K562 (cell line): Measurements from ENCODE around the gene PRLH. TPM values are rescaled to one million over a fixed set of nuclear protein-coding genes. Genes with fewer than 3 reads are reported as not detected.

Source experiments
- ATAC-seq: fragments of 200-7000 bp; cut with Tn5 transposase; 3 replicates; pipeline ENCODE4 v1.9.1; 2020; ENCODE audit warnings: moderate library complexity
- BruUV-seq: library from RNA; stranded (reverse); fragments of 400-500 nt; replicated peaks from 2 replicates; lab custom pipeline; 2021; lab: Mats Ljungman, UMichigan
- CTCF ChIA-PET: fragments of 300-600 bp; formaldehyde crosslinking; extraction: SDS; loops from one replicate; lab custom pipeline; 2021; ENCODE audit warnings: low intra/inter-chr PET ratio; lab: Yijun Ruan, JAX
- POLR2A ChIA-PET: fragments of 300-600, 350-650 bp; sonication (Branson Sonifier 250); formaldehyde crosslinking; extraction: SDS; loops from one replicate; lab custom pipeline; 2021; ENCODE audit warnings: antibody characterized with exemption, inconsistent platforms; lab: Yijun Ruan, JAX
- DNase-seq, 4 experiments: peaks; one replicate each; pipeline versions ENCODE4 v3.0.0 to v3.0.0-alpha.2; 2011 to 2018; ENCODE audit warnings: low spot score in 3 of 4, mixed read lengths in 3 of 4; ENCODE audit errors: extremely low read depth in 1 of 4
- FAIRE-seq: peaks from 2 replicates; lab custom pipeline; 2011; peaks lifted over from hg19 to GRCh38; lab: Jason Lieb, UNC
- H2AFZ ChIP-seq: 2 replicates; pipeline ENCODE4 v1.6.0; 2011; ENCODE audit warnings: low read depth, low read length, control low read depth, inconsistent platforms
- H3K27ac ChIP-seq: fragments of 200-600 bp; 3 replicates; pipeline ENCODE4 v1.8.0; 2011; ENCODE audit warnings: low read depth, mild to moderate bottlenecking, control low read depth, inconsistent platforms, low read length, moderate library complexity, mixed read lengths; ENCODE audit errors: extremely low read depth
- H3K27me3 ChIP-seq, 2 experiments: fragments of 300-600 bp in 1 of 2; 2 replicates in 1 of 2; 3 replicates in 1 of 2; pipeline versions ENCODE4 v1.6.0 to v1.8.0; 2011; ENCODE audit warnings: inconsistent platforms in 2 of 2, low read length in 2 of 2, mild to moderate bottlenecking in 1 of 2, mixed read lengths in 1 of 2, moderate library complexity in 1 of 2; ENCODE audit not compliant: control insufficient read depth in 2 of 2, insufficient read depth in 2 of 2
- H3K36me3 ChIP-seq: fragments of 300-600 bp; 3 replicates; pipeline ENCODE4 v1.8.0; 2011; ENCODE audit warnings: mild to moderate bottlenecking, low read length, inconsistent platforms; ENCODE audit not compliant: control insufficient read depth, insufficient read depth
- H3K4me1 ChIP-seq, 2 experiments: fragments of 200-600 bp in 1 of 2; replicated peaks in 1 of 2; 2 replicates in 1 of 2; 3 replicates in 1 of 2; pipeline versions ENCODE4 v1.5.1 to v1.8.0; 2011; ENCODE audit warnings: inconsistent platforms in 2 of 2, low read length in 2 of 2, mild to moderate bottlenecking in 1 of 2, mixed read lengths in 1 of 2, moderate library complexity in 1 of 2; ENCODE audit not compliant: control insufficient read depth in 2 of 2, insufficient read depth in 2 of 2
- H3K4me2 ChIP-seq: 2 replicates; pipeline ENCODE4 v1.6.1; 2011; ENCODE audit warnings: low read length, control low read depth, inconsistent platforms, mixed read lengths; ENCODE audit not compliant: insufficient read depth
- H3K4me3 ChIP-seq: fragments of 200-600 bp; sonication (generic), shearing (Covaris generic); 2 replicates; pipeline ENCODE4 v1.5.1; 2016; ENCODE audit warnings: control low read depth, inconsistent platforms
- H3K79me2 ChIP-seq: fragments of 200-600 bp; 3 replicates; pipeline ENCODE4 v1.8.0; 2011; ENCODE audit warnings: low read length, inconsistent platforms; ENCODE audit not compliant: control insufficient read depth, insufficient read depth
- H3K9ac ChIP-seq, 2 experiments: 2 replicates each; pipeline versions ENCODE4 v1.6.0 to v1.6.1; 2011; ENCODE audit warnings: low read depth in 2 of 2, low read length in 2 of 2, control low read depth in 1 of 2, inconsistent platforms in 1 of 2, mild to moderate bottlenecking in 1 of 2, mixed read lengths in 1 of 2; ENCODE audit not compliant: insufficient read depth in 1 of 2
- H3K9me1 ChIP-seq: one replicate; pipeline ENCODE4 v1.6.0; 2011; ENCODE audit warnings: inconsistent platforms, mild to moderate bottlenecking, low read length, moderate library complexity; ENCODE audit not compliant: control insufficient read depth, insufficient read depth
- H3K9me3 ChIP-seq: replicated peaks from 2 replicates; pipeline ENCODE4 v1.5.1; 2011; ENCODE audit warnings: low read depth, low read length, inconsistent platforms; ENCODE audit not compliant: control insufficient read depth, insufficient read depth
- H4K20me1 ChIP-seq: replicated peaks from 2 replicates; pipeline ENCODE4 v1.6.1; 2011; ENCODE audit warnings: low read length, inconsistent platforms, mixed read lengths; ENCODE audit not compliant: control insufficient read depth, insufficient read depth
- EHMT2 ChIP-seq: fragments of 450-650 bp; IDR thresholded peaks from 2 replicates; pipeline ENCODE4 v1.6.1; 2018; ENCODE audit warnings: antibody characterized with exemption
- HDAC1 ChIP-seq, 2 experiments: fragments of 450-650 bp; IDR thresholded peaks; 2 replicates each; pipeline ENCODE4 v1.6.1; 2016 to 2017; ENCODE audit warnings: inconsistent platforms in 1 of 2, mild to moderate bottlenecking in 1 of 2, moderate library complexity in 1 of 2
- HDAC3 ChIP-seq: fragments of 450-650 bp; IDR thresholded peaks from 2 replicates; pipeline ENCODE4 v1.6.1; 2018; ENCODE audit warnings: borderline replicate concordance, mild to moderate bottlenecking, moderate library complexity; ENCODE audit not compliant: partially characterized antibody
- MTA2 ChIP-seq: fragments of 450-650 bp; IDR thresholded peaks from 2 replicates; pipeline ENCODE4 v1.6.1; 2016; ENCODE audit warnings: low read depth
- WGBS: fragments of 100-300 bp; shearing (Covaris generic); methylation state at CpG from one replicate; pipeline ENCODE4 v1.1.6; 2016; ENCODE audit warnings: low coverage, mixed read lengths; ENCODE audit not compliant: insufficient coverage; ENCODE audit errors: missing lambda C conversion rate; 5-methylcytosine and 5-hydroxymethylcytosine counted together
- in situ Hi-C: fragments of 300-500 bp; cut with MboI; formaldehyde crosslinking; loops from 4 replicates; pipeline ENCODE4 v1.15.0; 2018; ENCODE audit warnings: inconsistent platforms, mixed read lengths
- intact Hi-C: fragments of 100-400 bp; cut with micrococcal nuclease; formaldehyde crosslinking; loops from 2 replicates; pipeline ENCODE4 v1.14.2; 2022
- polyA plus RNA-seq, 8 experiments: library from polyadenylated mRNA; depleted of rRNA in 4 of 8; stranded (reverse) in 5 of 8; unstranded in 3 of 8; fragments of >200 nt; fragmentation: Nextera tagmentation in 2 of 8; fragmentation: Illumina TruSeq in 1 of 8; extraction: Ambion mirVana in 2 of 8; extraction: Trizol in 1 of 8; gene quantifications; 2 replicates each; pipeline versions ENCODE4 v1.2.1 to v1.2.3, GENCODE V29; 2011 to 2014; ENCODE audit warnings: inconsistent platforms in 1 of 8, missing spikeins in 1 of 8
- total RNA-seq, 7 experiments: library from RNA; depleted of rRNA in 6 of 7; stranded (reverse); fragments of >200 nt in 6 of 7; fragmentation: Illumina TruSeq in 2 of 7; extraction: Trizol in 2 of 7; gene quantifications; 2 replicates each; pipeline versions ENCODE4 v1.2.1 to v1.2.3, GENCODE V29; 2011 to 2021; ENCODE audit warnings: low replicate concordance in 1 of 7
- TF ChIP-seq, protein P1 (sequence below): fragments of 150-350 bp; conservative IDR thresholded peaks from 2 replicates; pipeline ENCODE4 v1.6.1; 2014; ENCODE audit warnings: low read length
- TF ChIP-seq, protein P2 (sequence below): fragments of 200-800 bp; sonication (Bioruptor generic); IDR thresholded peaks from 2 replicates; pipeline ENCODE4 v1.6.1; 2017; ENCODE audit warnings: missing genetic modification characterization, missing compliant biosample characterization
- TF ChIP-seq, protein P3 (sequence below): IDR thresholded peaks from 3 replicates; pipeline ENCODE4 v1.6.1; 2011; ENCODE audit warnings: borderline replicate concordance, mild to moderate bottlenecking, moderate library complexity; ENCODE audit not compliant: insufficient read length; ENCODE audit errors: extremely low read depth

Gene PRLH
- total and polyA plus RNA-seq, 9 of the 15 experiments (the other 6 are each of a cell fraction or from before 2014, with no cell fraction given): not detected

DNA sequence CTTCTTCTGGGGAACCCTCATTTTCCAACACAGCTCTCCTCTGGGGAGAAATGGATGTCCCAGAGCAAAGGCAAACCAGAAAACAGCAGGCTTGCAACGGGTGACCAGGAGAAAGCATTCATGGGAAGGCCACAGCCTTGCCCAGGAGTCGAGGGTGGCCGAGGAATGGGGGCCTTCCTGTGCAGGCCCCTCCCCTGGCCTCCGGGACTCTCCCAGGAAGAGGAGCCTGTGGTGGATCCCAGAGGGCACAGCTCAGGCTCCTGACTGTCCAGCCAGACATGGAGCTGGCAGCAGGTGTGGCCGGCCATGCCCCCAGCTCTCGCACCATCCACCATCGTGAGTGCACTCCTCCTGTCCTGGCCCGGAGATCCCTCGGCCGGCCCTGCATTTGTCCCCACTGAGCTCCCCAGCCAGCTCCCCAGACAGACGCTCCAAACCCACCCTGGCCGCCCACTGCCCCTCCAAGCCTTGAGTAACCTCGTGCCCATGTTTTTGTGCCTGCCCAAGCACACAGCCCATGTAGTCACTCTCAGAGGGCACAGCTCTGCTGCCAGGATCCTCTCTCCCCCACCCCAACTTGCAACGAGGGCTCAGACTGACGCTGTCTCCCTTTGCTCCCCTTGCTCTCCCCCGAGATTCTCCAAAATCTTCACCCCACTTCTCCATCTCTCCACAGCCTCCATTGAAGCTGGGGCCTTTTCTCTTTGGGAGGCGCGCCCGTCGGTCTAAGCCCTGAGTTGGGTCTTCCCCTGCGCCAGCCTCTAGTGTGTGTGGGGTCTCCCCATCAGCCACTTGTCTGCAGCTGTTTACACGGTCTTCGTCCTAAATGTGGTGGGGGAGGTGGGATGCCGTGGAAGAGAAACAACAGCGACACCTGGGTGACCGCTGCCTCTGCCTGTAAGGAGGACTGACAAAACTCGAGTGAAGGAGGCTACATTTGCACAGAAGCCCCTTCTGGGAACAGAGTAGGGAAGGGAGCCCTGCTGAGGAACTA lies 9.8 kb downstream of the PRLH start:
- ATAC-seq (no peak), DNase-seq (no peak), FAIRE-seq (no peak)
- Histone ChIP-seq H3K9ac (no peak overlapping the region), H3K4me3 (no peak overlapping the region), H3K9me3 (no peaks in the 10 kb centered on the region), H3K79me2 (no peaks in the 10 kb centered on the region), H3K27me3 (peaks cover 4 to 58% of the 10 kb centered on the region in 2 experiments; a peak in 3 of 5 replicates), H3K9me1 (no peaks in the 10 kb centered on the region), H4K20me1 (no peaks in the 10 kb centered on the region), H3K4me2 (no peak overlapping the region), H3K4me1 (peaks cover 0 to 3% of the 10 kb centered on the region in 2 experiments; a peak in 1 of 5 replicates), H3K36me3 (no peaks in the 10 kb centered on the region), H2AFZ (no peak overlapping the region), H3K27ac (no peak overlapping the region)
- WGBS: 0% methylated on average over 13 of the region's 27 CpGs
- CTCF ChIA-PET: interaction anchor here (1.0 kb wide), 1 partner anchor 63 kb away, joined by 3 read pairs; no protein-coding TSS in a partner anchor
- in situ Hi-C loops: loop anchor here (10.0 kb wide), 1 partner anchor 421 kb away; no protein-coding TSS in a partner anchor
- BruUV-seq: no TSS peak
- intact Hi-C loops: no loop called here
- POLR2A ChIA-PET: interaction anchor here (0.9 to 1.0 kb wide), 2 partner anchors 63 to 105 kb away, joined by 3 to 4 read pairs; no protein-coding TSS in a partner anchor
- TF ChIP-seq, protein P1, sequence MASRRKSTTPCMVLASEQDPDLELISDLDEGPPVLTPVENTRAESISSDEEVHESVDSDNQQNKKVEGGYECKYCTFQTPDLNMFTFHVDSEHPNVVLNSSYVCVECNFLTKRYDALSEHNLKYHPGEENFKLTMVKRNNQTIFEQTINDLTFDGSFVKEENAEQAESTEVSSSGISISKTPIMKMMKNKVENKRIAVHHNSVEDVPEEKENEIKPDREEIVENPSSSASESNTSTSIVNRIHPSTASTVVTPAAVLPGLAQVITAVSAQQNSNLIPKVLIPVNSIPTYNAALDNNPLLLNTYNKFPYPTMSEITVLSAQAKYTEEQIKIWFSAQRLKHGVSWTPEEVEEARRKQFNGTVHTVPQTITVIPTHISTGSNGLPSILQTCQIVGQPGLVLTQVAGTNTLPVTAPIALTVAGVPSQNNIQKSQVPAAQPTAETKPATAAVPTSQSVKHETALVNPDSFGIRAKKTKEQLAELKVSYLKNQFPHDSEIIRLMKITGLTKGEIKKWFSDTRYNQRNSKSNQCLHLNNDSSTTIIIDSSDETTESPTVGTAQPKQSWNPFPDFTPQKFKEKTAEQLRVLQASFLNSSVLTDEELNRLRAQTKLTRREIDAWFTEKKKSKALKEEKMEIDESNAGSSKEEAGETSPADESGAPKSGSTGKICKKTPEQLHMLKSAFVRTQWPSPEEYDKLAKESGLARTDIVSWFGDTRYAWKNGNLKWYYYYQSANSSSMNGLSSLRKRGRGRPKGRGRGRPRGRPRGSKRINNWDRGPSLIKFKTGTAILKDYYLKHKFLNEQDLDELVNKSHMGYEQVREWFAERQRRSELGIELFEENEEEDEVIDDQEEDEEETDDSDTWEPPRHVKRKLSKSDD: no peak
- TF ChIP-seq HDAC1 (IDR thresholded peaks at IDR 0.05): no peak
- TF ChIP-seq, protein P2, sequence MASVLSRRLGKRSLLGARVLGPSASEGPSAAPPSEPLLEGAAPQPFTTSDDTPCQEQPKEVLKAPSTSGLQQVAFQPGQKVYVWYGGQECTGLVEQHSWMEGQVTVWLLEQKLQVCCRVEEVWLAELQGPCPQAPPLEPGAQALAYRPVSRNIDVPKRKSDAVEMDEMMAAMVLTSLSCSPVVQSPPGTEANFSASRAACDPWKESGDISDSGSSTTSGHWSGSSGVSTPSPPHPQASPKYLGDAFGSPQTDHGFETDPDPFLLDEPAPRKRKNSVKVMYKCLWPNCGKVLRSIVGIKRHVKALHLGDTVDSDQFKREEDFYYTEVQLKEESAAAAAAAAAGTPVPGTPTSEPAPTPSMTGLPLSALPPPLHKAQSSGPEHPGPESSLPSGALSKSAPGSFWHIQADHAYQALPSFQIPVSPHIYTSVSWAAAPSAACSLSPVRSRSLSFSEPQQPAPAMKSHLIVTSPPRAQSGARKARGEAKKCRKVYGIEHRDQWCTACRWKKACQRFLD (CRISPR knock-in tag): no peak
- TF ChIP-seq, protein P3, sequence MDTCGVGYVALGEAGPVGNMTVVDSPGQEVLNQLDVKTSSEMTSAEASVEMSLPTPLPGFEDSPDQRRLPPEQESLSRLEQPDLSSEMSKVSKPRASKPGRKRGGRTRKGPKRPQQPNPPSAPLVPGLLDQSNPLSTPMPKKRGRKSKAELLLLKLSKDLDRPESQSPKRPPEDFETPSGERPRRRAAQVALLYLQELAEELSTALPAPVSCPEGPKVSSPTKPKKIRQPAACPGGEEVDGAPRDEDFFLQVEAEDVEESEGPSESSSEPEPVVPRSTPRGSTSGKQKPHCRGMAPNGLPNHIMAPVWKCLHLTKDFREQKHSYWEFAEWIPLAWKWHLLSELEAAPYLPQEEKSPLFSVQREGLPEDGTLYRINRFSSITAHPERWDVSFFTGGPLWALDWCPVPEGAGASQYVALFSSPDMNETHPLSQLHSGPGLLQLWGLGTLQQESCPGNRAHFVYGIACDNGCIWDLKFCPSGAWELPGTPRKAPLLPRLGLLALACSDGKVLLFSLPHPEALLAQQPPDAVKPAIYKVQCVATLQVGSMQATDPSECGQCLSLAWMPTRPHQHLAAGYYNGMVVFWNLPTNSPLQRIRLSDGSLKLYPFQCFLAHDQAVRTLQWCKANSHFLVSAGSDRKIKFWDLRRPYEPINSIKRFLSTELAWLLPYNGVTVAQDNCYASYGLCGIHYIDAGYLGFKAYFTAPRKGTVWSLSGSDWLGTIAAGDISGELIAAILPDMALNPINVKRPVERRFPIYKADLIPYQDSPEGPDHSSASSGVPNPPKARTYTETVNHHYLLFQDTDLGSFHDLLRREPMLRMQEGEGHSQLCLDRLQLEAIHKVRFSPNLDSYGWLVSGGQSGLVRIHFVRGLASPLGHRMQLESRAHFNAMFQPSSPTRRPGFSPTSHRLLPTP: no peak
- TF ChIP-seq MTA2: no peak
- no peak for TF ChIP-seq EHMT2
- TF ChIP-seq HDAC3: no peak
